B cell (primary cell): ENCODE results near the gene PCDH20. TPM values are rescaled to one million over a fixed set of nuclear protein-coding genes. Genes with fewer than 3 reads are reported as not detected.

Source experiments
- ATAC-seq: fragments of 200-7000 bp; cut with Tn5 transposase; one replicate; pipeline ENCODE4 v1.10.0; 2021; ENCODE audit warnings: low read depth, mild to moderate bottlenecking, moderate number of reproducible peaks, moderate library complexity
- CTCF ChIA-PET: fragments of 350-600 bp; sonication (Branson Sonifier 250); formaldehyde crosslinking; loops from one replicate; lab custom pipeline; 2021; ENCODE audit warnings: antibody characterized with exemption, inconsistent platforms; lab: Charles Lee
- POLR2A ChIA-PET: fragments of 350-600 bp; sonication (Branson Sonifier 250); formaldehyde crosslinking; loops from one replicate; lab custom pipeline; 2021; ENCODE audit warnings: antibody characterized with exemption; lab: Charles Lee
- DNase-seq: peaks from one replicate; pipeline ENCODE4 v3.0.0; 2013
- H2AFZ ChIP-seq: 2 replicates; pipeline ENCODE4 v1.6.1; 2012; ENCODE audit warnings: mild to moderate bottlenecking, low read depth, low read length; ENCODE audit not compliant: insufficient read depth, poor library complexity, severe bottlenecking
- H3K27ac ChIP-seq, 2 donors: 1 replicate in 1 of 2; 2 replicates in 1 of 2; pipeline ENCODE4 v1.5.1; 2012 to 2013; ENCODE audit warnings: low read length in 2 of 2, mild to moderate bottlenecking in 2 of 2, moderate library complexity in 1 of 2
- H3K27me3 ChIP-seq, 4 experiments: fragments of 200-600 bp in 1 of 4; sonication (generic) in 1 of 4; replicated peaks in 1 of 4; 1 replicate in 2 of 4; 2 replicates in 2 of 4; pipeline versions ENCODE4 v1.6.1 to v1.7.0; 2013 to 2016; ENCODE audit warnings: low read length in 3 of 4, mild to moderate bottlenecking in 2 of 4, mixed read lengths in 1 of 4, moderate library complexity in 1 of 4; ENCODE audit not compliant: insufficient read depth in 4 of 4, control insufficient read depth in 3 of 4; ENCODE audit errors: control extremely low read depth in 1 of 4
- H3K36me3 ChIP-seq, 2 experiments: replicated peaks in 1 of 2; 1 replicate in 1 of 2; 2 replicates in 1 of 2; pipeline versions ENCODE4 v1.6.1 to v1.7.1; 2013; ENCODE audit warnings: low read length in 1 of 2; ENCODE audit not compliant: insufficient read depth in 2 of 2, control insufficient read depth in 1 of 2; ENCODE audit errors: control extremely low read depth in 1 of 2, extremely low read depth in 1 of 2
- H3K4me1 ChIP-seq, 2 donors: fragments of 200-600 bp in 1 of 2; sonication (generic) in 1 of 2; 1 replicate in 1 of 2; 2 replicates in 1 of 2; pipeline versions ENCODE4 v1.5.1 to v1.6.1; 2013 to 2017; ENCODE audit warnings: low read length in 2 of 2; ENCODE audit not compliant: control insufficient read depth in 2 of 2, insufficient read depth in 2 of 2
- H3K4me2 ChIP-seq: replicated peaks from 2 replicates; pipeline ENCODE3; 2012; ENCODE audit warnings: mild to moderate bottlenecking, low read depth, low read length; ENCODE audit not compliant: poor library complexity, severe bottlenecking
- H3K4me3 ChIP-seq, 5 experiments: fragments of 200-600 bp in 1 of 5; sonication (generic) in 1 of 5; 1 replicate in 3 of 5; 2 replicates in 2 of 5; pipeline versions ENCODE4 v1.5.1 to v1.7.0; 2011 to 2016; ENCODE audit warnings: low read length in 4 of 5, mild to moderate bottlenecking in 4 of 5, low read depth in 2 of 5, control low read depth in 1 of 5, moderate library complexity in 1 of 5; ENCODE audit not compliant: insufficient read depth in 1 of 5; ENCODE audit errors: control extremely low read depth in 1 of 5, extremely low read depth in 1 of 5
- H3K79me2 ChIP-seq: fragments of 200-600 bp; sonication (generic); one replicate; pipeline ENCODE4 v1.6.0; 2016; ENCODE audit warnings: low read length; ENCODE audit not compliant: control insufficient read depth, insufficient read depth
- H3K9ac ChIP-seq: fragments of 200-600 bp; sonication (generic); 2 replicates; pipeline ENCODE4 v1.6.1; 2017; ENCODE audit warnings: mild to moderate bottlenecking, low read length, moderate library complexity
- H3K9me3 ChIP-seq, 3 donors: one replicate each; pipeline versions ENCODE4 v1.6.1 to v1.7.1; 2013; ENCODE audit warnings: low read length in 2 of 3; ENCODE audit not compliant: control insufficient read depth in 2 of 3, insufficient read depth in 1 of 3; ENCODE audit errors: control extremely low read depth in 1 of 3
- H4K20me1 ChIP-seq: 2 replicates; pipeline ENCODE4 v1.6.0; 2012; ENCODE audit warnings: mild to moderate bottlenecking, low read length; ENCODE audit not compliant: insufficient read depth, control insufficient read depth, poor library complexity, severe bottlenecking
- H3K27ac Mint-ChIP-seq: one replicate; pipeline ENCODE4 v1.8.0; 2021; ENCODE audit warnings: mixed read lengths
- H3K27me3 Mint-ChIP-seq: one replicate; pipeline ENCODE4 v1.8.0; 2021; ENCODE audit warnings: mixed read lengths
- H3K4me1 Mint-ChIP-seq: one replicate; pipeline ENCODE4 v1.8.0; 2021; ENCODE audit warnings: mixed read lengths
- H3K4me3 Mint-ChIP-seq: one replicate; pipeline ENCODE4 v1.8.0; 2021; ENCODE audit warnings: mixed read lengths
- H3K9me3 Mint-ChIP-seq: one replicate; pipeline ENCODE4 v1.8.0; 2022; ENCODE audit warnings: mixed read lengths; ENCODE audit not compliant: insufficient read depth
- EZH2 ChIP-seq: IDR thresholded peaks from 2 replicates; pipeline ENCODE4 v1.6.1; 2012; ENCODE audit warnings: borderline replicate concordance, low read depth, mild to moderate bottlenecking, moderate library complexity, low read length; ENCODE audit not compliant: insufficient read depth, poor library complexity, severe bottlenecking
- WGBS: methylation state at CpG from one replicate; pipeline ENCODE4 v1.1.5; 2013; ENCODE audit warnings: missing lambda C conversion rate; ENCODE audit not compliant: insufficient coverage; 5-methylcytosine and 5-hydroxymethylcytosine counted together
- intact Hi-C: fragments of 100-400 bp; cut with micrococcal nuclease; formaldehyde crosslinking; loops from one replicate; pipeline ENCODE4 v1.10.0; 2022
- polyA plus RNA-seq: library from polyadenylated mRNA; depleted of rRNA; stranded (reverse); fragments of >200 nt; gene quantifications from 2 replicates; pipeline ENCODE4 v1.2.3, GENCODE V29; 2012
- total RNA-seq, 2 donors: library from RNA; stranded (reverse); fragments of 120-200 nt in 1 of 2; gene quantifications; 1 replicate in 1 of 2; 2 replicates in 1 of 2; pipeline versions ENCODE4 v1.2.3 to v1.2.4, GENCODE V29; 2013 to 2022
- TF ChIP-seq, protein P1 (sequence below): fragments of 200-600 bp; IDR thresholded peaks from one replicate; pipeline ENCODE4 v1.8.0; 2022; ENCODE audit warnings: antibody characterized with exemption, mild to moderate bottlenecking

PCDH20 gene
- total and polyA plus RNA-seq, 2 donors (not counting 1 experiment from before 2014, with no cell fraction given) = not detected

DNA sequence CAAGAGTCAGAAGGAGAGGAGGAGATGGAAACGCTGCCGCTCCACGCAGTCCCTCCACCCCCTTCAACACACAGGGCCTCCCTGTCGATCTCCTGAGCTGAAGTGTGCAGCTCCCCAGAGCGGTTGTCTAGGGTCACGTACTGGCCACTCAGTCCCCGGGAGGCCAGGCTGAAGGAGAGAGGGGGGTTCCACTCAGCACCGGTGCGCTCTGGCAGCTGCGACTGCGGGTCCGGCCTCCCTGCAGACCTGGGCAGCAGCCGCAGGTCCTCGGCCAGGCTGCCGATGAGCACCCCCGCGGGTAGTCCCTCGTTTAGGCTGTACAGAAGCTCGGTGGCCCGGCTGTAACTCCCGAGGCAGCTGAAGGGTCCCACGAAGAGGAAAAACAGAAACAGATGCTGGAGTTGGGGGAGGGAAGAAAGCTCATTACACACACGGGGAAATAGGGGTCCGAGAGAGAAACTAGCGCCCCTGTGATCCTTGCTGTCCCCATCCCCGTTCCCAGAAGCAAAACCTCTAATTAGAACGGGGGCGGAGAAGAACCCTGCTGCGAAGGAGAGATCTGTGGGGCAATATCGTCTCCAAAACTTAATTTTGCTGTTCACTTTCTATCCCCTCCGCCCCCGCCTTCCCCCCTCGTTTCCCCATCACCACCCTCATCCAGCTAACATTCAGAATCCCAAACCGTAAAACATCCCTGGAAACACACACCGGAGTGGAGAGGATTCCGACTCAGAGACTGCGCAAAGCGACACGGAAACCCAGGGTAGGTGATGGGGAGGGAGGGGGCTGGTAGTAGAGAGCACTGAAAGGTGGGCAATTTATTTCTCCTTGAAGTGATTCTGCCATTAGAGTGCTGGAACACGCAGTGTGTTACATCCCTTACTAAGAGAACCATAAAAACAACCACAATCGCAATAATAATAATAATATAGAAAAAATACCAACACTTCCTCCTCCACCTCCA, 1.8 kb downstream of the PCDH20 start:
- Histone ChIP-seq H3K9me3 (peaks cover 0 to 17% (median 0%) of the 10 kb centered on the region in 3 donors), H3K4me3 (no peak overlapping the region), H3K36me3 (no peaks in the 10 kb centered on the region), H3K27ac (no peak overlapping the region), H3K4me2 (no peak overlapping the region), H3K9ac (no peak overlapping the region), H3K79me2 (no peaks in the 10 kb centered on the region), H2AFZ (no peak overlapping the region), H3K27me3 (peaks cover 0 to 31% (median 5%) of the 10 kb centered on the region in 4 experiments), H3K4me1 (no peaks in the 10 kb centered on the region), H4K20me1 (no peaks in the 10 kb centered on the region)
- intact Hi-C loops = no loop called here
- H3K4me1 Mint-ChIP-seq = no peaks in the 10 kb centered on the region
- WGBS = 3% methylated on average over 20 of the region's 41 CpGs
- ChIA-PET CTCF (no interaction called here), POLR2A (no interaction called here)
- ATAC-seq = no peak
- H3K27me3 Mint-ChIP-seq = peaks cover 32% of the 10 kb centered on the region
- no peaks in the 10 kb centered on the region for H3K9me3 Mint-ChIP-seq
- no peak overlapping the region for H3K27ac Mint-ChIP-seq
- no peak for DNase-seq
- H3K4me3 Mint-ChIP-seq = no peak overlapping the region
- TF ChIP-seq EZH2 = no peak
- TF ChIP-seq, protein P1, sequence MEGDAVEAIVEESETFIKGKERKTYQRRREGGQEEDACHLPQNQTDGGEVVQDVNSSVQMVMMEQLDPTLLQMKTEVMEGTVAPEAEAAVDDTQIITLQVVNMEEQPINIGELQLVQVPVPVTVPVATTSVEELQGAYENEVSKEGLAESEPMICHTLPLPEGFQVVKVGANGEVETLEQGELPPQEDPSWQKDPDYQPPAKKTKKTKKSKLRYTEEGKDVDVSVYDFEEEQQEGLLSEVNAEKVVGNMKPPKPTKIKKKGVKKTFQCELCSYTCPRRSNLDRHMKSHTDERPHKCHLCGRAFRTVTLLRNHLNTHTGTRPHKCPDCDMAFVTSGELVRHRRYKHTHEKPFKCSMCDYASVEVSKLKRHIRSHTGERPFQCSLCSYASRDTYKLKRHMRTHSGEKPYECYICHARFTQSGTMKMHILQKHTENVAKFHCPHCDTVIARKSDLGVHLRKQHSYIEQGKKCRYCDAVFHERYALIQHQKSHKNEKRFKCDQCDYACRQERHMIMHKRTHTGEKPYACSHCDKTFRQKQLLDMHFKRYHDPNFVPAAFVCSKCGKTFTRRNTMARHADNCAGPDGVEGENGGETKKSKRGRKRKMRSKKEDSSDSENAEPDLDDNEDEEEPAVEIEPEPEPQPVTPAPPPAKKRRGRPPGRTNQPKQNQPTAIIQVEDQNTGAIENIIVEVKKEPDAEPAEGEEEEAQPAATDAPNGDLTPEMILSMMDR = no peak
